Measurements from ENCODE around the gene MCRIP2. TPM values are rescaled to one million over a fixed set of nuclear protein-coding genes. Genes with fewer than 3 reads are reported as not detected.

MCRIP2 gene
- polyA plus RNA-seq, 2 donors: 23.9 to 31.4 TPM

DNA sequence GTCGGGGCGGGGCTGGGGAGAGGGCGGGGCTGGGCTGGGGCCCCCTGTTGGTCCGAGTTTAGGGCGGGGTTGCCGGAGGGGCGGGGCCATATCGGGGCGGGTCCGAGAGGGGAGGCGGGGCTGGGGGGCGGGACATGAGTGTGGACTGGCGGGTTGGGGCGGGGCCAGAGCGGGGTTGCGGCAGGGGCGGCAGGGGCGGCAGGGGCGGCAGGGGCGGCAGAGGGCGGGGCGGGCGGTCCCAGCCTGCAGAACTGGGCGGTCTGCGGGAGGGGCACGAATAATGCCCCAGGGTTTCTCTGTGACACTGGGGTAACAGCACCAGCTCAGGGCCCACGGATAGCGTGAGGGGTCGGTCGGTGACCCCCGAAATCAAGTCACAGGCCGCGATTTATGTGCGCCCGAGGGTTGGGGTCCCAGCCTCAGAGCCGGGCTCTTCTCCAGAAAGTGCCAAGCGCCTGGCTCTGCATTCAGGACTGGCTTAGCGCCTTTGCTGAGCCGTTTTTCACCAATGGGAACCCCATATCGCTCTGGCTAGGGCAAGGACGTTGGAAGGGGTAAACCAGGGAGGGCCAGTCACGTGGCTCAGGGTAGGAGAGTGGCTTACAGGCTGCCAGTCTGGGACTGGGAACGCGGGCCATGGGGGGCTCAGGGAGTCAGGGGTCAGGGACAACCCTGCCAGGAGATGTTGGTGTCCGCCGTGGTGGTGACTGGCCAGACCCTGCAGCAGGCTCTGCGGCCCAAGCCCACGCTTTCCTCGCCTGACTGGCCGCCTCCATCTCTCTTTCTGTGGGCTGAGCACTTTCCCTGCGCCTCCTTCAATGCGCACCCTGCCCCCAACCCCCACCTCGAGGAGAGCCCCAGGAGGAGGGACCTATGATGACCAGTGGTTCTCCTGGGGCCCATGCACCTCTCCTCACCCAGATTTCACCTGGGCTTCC is 4.3 kb upstream of the MCRIP2 start:
- H3K36me3 ChIP-seq (ENCODE audit: control insufficient read depth in 2 of 2, insufficient read depth in 2 of 2, low read length in 1 of 2): peaks cover 0 to 15% of the 10 kb centered on the region in 2 donors
- peaks cover 0 to 15% of the 10 kb centered on the region in 2 donors for H3K4me1 ChIP-seq (ENCODE audit: control insufficient read depth in 2 of 2, insufficient read depth in 2 of 2, low read length in 1 of 2)
- WGBS, 2 donors: 16 to 21% methylated on average over 38 to 53 of the region's 53 CpGs
- H3K9me3 ChIP-seq (ENCODE audit: control insufficient read depth in 2 of 2, insufficient read depth in 1 of 2, low read depth in 1 of 2, low read length in 1 of 2): no peaks in the 10 kb centered on the region
- peak overlapping the region; percentile 95 to 99 for H3K27ac ChIP-seq (ENCODE audit: low read depth in 2 of 2, low read length in 1 of 2)
- peak overlapping the region; percentile 68 to 90 for H3K4me3 ChIP-seq (ENCODE audit: low read depth in 1 of 2, low read length in 2 of 2)
- H3K27me3 ChIP-seq (ENCODE audit: control insufficient read depth in 1 of 2, insufficient read depth in 2 of 2, low read length in 2 of 2): no peaks in the 10 kb centered on the region

- H3K36me3 ChIP-seq (ENCODE audit: control insufficient read depth in 2 of 2, insufficient read depth in 2 of 2, low read length in 1 of 2): peaks cover 0 to 12% of the 10 kb centered on the region in 2 donors
- peaks cover 0 to 22% of the 10 kb centered on the region in 2 donors for H3K4me1 ChIP-seq (ENCODE audit: control insufficient read depth in 2 of 2, insufficient read depth in 2 of 2, low read length in 1 of 2)
- no peaks in the 10 kb centered on the region for H3K9me3 ChIP-seq (ENCODE audit: control insufficient read depth in 2 of 2, insufficient read depth in 1 of 2, low read depth in 1 of 2, low read length in 1 of 2)
- no peak overlapping the region for H3K27ac ChIP-seq (ENCODE audit: low read depth in 2 of 2, low read length in 1 of 2)
- no peaks in the 10 kb centered on the region for H3K27me3 ChIP-seq (ENCODE audit: control insufficient read depth in 1 of 2, insufficient read depth in 2 of 2, low read length in 2 of 2)
- no peak overlapping the region for H3K4me3 ChIP-seq (ENCODE audit: low read depth in 1 of 2, low read length in 2 of 2)
- 82 to 87% methylated on average over 15 of the region's 15 CpGs for WGBS, 2 donors
Observed at GRCh38 chr16:638034-638543, 3.5 kb upstream of the MCRIP2 start.

DNA sequence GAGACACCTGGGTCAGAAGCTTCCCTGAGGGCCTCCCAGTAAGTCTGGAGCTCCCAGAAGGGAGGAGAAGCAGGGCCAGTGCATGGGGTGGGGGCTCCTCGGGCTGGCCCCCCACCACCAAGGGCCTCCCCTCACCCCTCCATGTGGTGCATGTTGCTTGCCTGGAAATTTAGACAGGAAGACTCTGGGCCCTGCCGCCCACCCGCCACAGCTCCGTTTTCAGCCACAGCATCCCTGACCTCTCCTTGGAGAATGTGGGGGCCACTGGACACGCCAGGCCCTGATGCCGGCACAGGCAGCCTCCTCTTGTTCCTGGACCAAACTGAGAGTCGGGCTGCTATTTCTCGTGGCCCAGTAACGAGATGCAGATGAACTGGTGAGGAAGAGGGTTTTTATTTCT is 2.8 kb upstream of the MCRIP2 start:
- WGBS, 2 donors: 74 to 85% methylated on average over 9 of the region's 9 CpGs
- peaks cover 0 to 5% of the 10 kb centered on the region in 2 donors for H3K36me3 ChIP-seq (ENCODE audit: control insufficient read depth in 2 of 2, insufficient read depth in 2 of 2, low read length in 1 of 2)
- H3K4me1 ChIP-seq (ENCODE audit: control insufficient read depth in 2 of 2, insufficient read depth in 2 of 2, low read length in 1 of 2): peaks cover 0 to 23% of the 10 kb centered on the region in 2 donors
- no peaks in the 10 kb centered on the region for H3K27me3 ChIP-seq (ENCODE audit: control insufficient read depth in 1 of 2, insufficient read depth in 2 of 2, low read length in 2 of 2)
- H3K4me3 ChIP-seq (ENCODE audit: low read depth in 1 of 2, low read length in 2 of 2): no peak overlapping the region
- H3K9me3 ChIP-seq (ENCODE audit: control insufficient read depth in 2 of 2, insufficient read depth in 1 of 2, low read depth in 1 of 2, low read length in 1 of 2): no peaks in the 10 kb centered on the region
- no peak overlapping the region for H3K27ac ChIP-seq (ENCODE audit: low read depth in 2 of 2, low read length in 1 of 2)

- no peaks in the 10 kb centered on the region for H3K36me3 ChIP-seq (ENCODE audit: control insufficient read depth in 2 of 2, insufficient read depth in 2 of 2, low read length in 1 of 2)
- peaks cover 0 to 13% of the 10 kb centered on the region in 2 donors for H3K4me1 ChIP-seq (ENCODE audit: control insufficient read depth in 2 of 2, insufficient read depth in 2 of 2, low read length in 1 of 2)
- no peaks in the 10 kb centered on the region for H3K27me3 ChIP-seq (ENCODE audit: control insufficient read depth in 1 of 2, insufficient read depth in 2 of 2, low read length in 2 of 2)
- H3K4me3 ChIP-seq (ENCODE audit: low read depth in 1 of 2, low read length in 2 of 2): no peak overlapping the region
- H3K27ac ChIP-seq (ENCODE audit: low read depth in 2 of 2, low read length in 1 of 2): no peak overlapping the region
- 87 to 92% methylated on average over 5 of the region's 5 CpGs for WGBS, 2 donors
- no peaks in the 10 kb centered on the region for H3K9me3 ChIP-seq (ENCODE audit: control insufficient read depth in 2 of 2, insufficient read depth in 1 of 2, low read depth in 1 of 2, low read length in 1 of 2)
Observed at GRCh38 chr16:640614-641013, 1.0 kb upstream of the MCRIP2 start.

DNA sequence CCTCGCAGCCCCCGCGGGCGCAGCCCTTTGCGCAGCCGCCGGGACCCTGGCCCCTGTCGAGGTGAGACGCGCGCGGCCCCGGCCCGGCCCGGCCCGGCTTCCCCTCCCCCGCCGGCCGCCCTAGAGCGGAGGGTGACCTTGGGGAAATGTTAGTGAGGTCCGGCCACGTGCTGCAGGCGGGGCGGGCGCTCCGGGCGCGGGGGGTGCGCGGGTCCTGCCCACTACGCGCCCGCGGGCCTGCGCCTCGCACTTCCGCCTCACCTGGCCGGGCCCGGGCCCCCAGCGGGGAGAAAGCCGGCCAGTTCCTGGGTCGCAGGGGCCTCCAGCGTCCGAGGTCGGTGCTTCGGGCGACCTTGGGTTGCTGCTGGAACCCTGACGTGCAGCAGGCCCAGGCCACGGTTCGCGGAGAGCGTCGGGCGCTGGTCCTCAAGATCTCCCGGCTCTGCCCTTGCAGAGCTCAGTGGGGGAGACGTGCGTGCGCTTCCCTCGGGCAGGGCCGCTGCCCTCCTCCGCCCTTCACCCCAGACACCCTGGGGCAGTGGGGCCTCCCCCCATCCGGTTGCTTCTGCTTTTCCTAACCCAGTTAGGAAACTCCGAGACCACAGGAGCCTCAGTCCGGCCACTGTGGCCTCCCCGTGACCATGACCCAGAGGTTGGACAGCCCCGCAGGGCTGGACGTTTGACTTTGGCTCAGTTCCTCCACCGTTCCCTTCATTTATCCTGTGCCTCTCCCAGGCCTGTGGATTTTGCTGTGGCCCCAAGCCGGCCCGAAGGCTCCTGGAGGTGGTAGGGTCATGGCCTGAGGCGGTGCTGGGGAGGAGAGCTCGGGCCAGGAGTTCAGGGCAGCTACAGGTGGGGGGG is 791 bp downstream of the MCRIP2 start:
- 4 to 5% methylated on average over 67 to 72 of the region's 72 CpGs for WGBS, 2 donors
- Histone ChIP-seq H3K4me3 (ENCODE audit: low read depth in 1 of 2, low read length in 2 of 2) (peak overlapping the region; percentile 62 to 63), H3K4me1 (ENCODE audit: control insufficient read depth in 2 of 2, insufficient read depth in 2 of 2, low read length in 1 of 2) (peaks cover 4 to 14% of the 10 kb centered on the region in 2 donors), H3K9me3 (ENCODE audit: control insufficient read depth in 2 of 2, insufficient read depth in 1 of 2, low read depth in 1 of 2, low read length in 1 of 2) (no peaks in the 10 kb centered on the region), H3K27me3 (ENCODE audit: control insufficient read depth in 1 of 2, insufficient read depth in 2 of 2, low read length in 2 of 2) (no peaks in the 10 kb centered on the region), H3K27ac (ENCODE audit: low read depth in 2 of 2, low read length in 1 of 2) (peak overlapping the region; percentile 62 to 68), H3K36me3 (ENCODE audit: control insufficient read depth in 2 of 2, insufficient read depth in 2 of 2, low read length in 1 of 2) (no peaks in the 10 kb centered on the region)

GRCh38 chr16:643050-643368 is 1.4 kb downstream of the MCRIP2 start:
- no peaks in the 10 kb centered on the region for H3K36me3 ChIP-seq (ENCODE audit: control insufficient read depth in 2 of 2, insufficient read depth in 2 of 2, low read length in 1 of 2)
- H3K4me1 ChIP-seq (ENCODE audit: control insufficient read depth in 2 of 2, insufficient read depth in 2 of 2, low read length in 1 of 2): peaks cover 9 to 17% of the 10 kb centered on the region in 2 donors
- 79 to 83% methylated on average over 13 of the region's 13 CpGs for WGBS, 2 donors
- no peaks in the 10 kb centered on the region for H3K9me3 ChIP-seq (ENCODE audit: control insufficient read depth in 2 of 2, insufficient read depth in 1 of 2, low read depth in 1 of 2, low read length in 1 of 2)
- no peaks in the 10 kb centered on the region for H3K27me3 ChIP-seq (ENCODE audit: control insufficient read depth in 1 of 2, insufficient read depth in 2 of 2, low read length in 2 of 2)
- peak overlapping the region; percentile 61 to 63 for H3K27ac ChIP-seq (ENCODE audit: low read depth in 2 of 2, low read length in 1 of 2)
- peak overlapping the region in 1 of 2 donors; percentile 63 for H3K4me3 ChIP-seq (ENCODE audit: low read depth in 1 of 2, low read length in 2 of 2)

- WGBS, 2 donors: 88 to 90% methylated on average over 12 of the region's 12 CpGs
- Histone ChIP-seq H3K9me3 (ENCODE audit: control insufficient read depth in 2 of 2, insufficient read depth in 1 of 2, low read depth in 1 of 2, low read length in 1 of 2) (no peaks in the 10 kb centered on the region), H3K27ac (ENCODE audit: low read depth in 2 of 2, low read length in 1 of 2) (no peak overlapping the region), H3K4me3 (ENCODE audit: low read depth in 1 of 2, low read length in 2 of 2) (no peak overlapping the region), H3K4me1 (ENCODE audit: control insufficient read depth in 2 of 2, insufficient read depth in 2 of 2, low read length in 1 of 2) (peaks cover 11 to 20% of the 10 kb centered on the region in 2 donors), H3K27me3 (ENCODE audit: control insufficient read depth in 1 of 2, insufficient read depth in 2 of 2, low read length in 2 of 2) (no peaks in the 10 kb centered on the region), H3K36me3 (ENCODE audit: control insufficient read depth in 2 of 2, insufficient read depth in 2 of 2, low read length in 1 of 2) (no peaks in the 10 kb centered on the region)
Observed at GRCh38 chr16:644556-644955, 2.9 kb downstream of the MCRIP2 start.

- 70 to 71% methylated on average over 32 of the region's 32 CpGs for WGBS, 2 donors
- Histone ChIP-seq H3K36me3 (ENCODE audit: control insufficient read depth in 2 of 2, insufficient read depth in 2 of 2, low read length in 1 of 2) (no peaks in the 10 kb centered on the region), H3K27me3 (ENCODE audit: control insufficient read depth in 1 of 2, insufficient read depth in 2 of 2, low read length in 2 of 2) (no peaks in the 10 kb centered on the region), H3K4me1 (ENCODE audit: control insufficient read depth in 2 of 2, insufficient read depth in 2 of 2, low read length in 1 of 2) (peaks cover 15 to 28% of the 10 kb centered on the region in 2 donors), H3K9me3 (ENCODE audit: control insufficient read depth in 2 of 2, insufficient read depth in 1 of 2, low read depth in 1 of 2, low read length in 1 of 2) (no peaks in the 10 kb centered on the region), H3K4me3 (ENCODE audit: low read depth in 1 of 2, low read length in 2 of 2) (no peak overlapping the region), H3K27ac (ENCODE audit: low read depth in 2 of 2, low read length in 1 of 2) (no peak overlapping the region)
Observed at GRCh38 chr16:645852-646678, 4.4 kb downstream of the MCRIP2 start.

GRCh38 chr16:646679-647172 is 5.1 kb downstream of the MCRIP2 start:
- Histone ChIP-seq H3K4me3 (ENCODE audit: low read depth in 1 of 2, low read length in 2 of 2) (no peak overlapping the region), H3K27me3 (ENCODE audit: control insufficient read depth in 1 of 2, insufficient read depth in 2 of 2, low read length in 2 of 2) (no peaks in the 10 kb centered on the region), H3K36me3 (ENCODE audit: control insufficient read depth in 2 of 2, insufficient read depth in 2 of 2, low read length in 1 of 2) (no peaks in the 10 kb centered on the region), H3K27ac (ENCODE audit: low read depth in 2 of 2, low read length in 1 of 2) (no peak overlapping the region), H3K9me3 (ENCODE audit: control insufficient read depth in 2 of 2, insufficient read depth in 1 of 2, low read depth in 1 of 2, low read length in 1 of 2) (no peaks in the 10 kb centered on the region), H3K4me1 (ENCODE audit: control insufficient read depth in 2 of 2, insufficient read depth in 2 of 2, low read length in 1 of 2) (peaks cover 15 to 28% of the 10 kb centered on the region in 2 donors)
- WGBS, 2 donors: 80 to 81% methylated on average over 22 of the region's 22 CpGs
